H9 (cell line): Measurements from ENCODE around the gene LGALS3. TPM values are rescaled to one million over a fixed set of nuclear protein-coding genes. Genes with fewer than 3 reads are reported as not detected.

ENCODE experiments used
- DNase-seq: peaks from one replicate; pipeline ENCODE4 v3.0.0-alpha.2; 2017
- H2AFZ ChIP-seq: one replicate; pipeline ENCODE4 v1.6.1; 2013; ENCODE audit warnings: mild to moderate bottlenecking, low read length, control low read depth, moderate library complexity
- H2AK5ac ChIP-seq: 2 replicates; pipeline ENCODE4 v1.6.1; 2013; ENCODE audit warnings: low read length, control low read depth, mixed read lengths; ENCODE audit not compliant: insufficient read length
- H2BK120ac ChIP-seq: one replicate; pipeline ENCODE4 v1.6.1; 2013; ENCODE audit warnings: low read depth, mild to moderate bottlenecking, low read length, control low read depth, inconsistent platforms; ENCODE audit not compliant: poor library complexity, severe bottlenecking
- H2BK12ac ChIP-seq: 2 replicates; pipeline ENCODE4 v1.6.1; 2013; ENCODE audit warnings: low read length, control low read depth, mixed read lengths, low read depth; ENCODE audit not compliant: insufficient read length
- H2BK15ac ChIP-seq: 2 replicates; pipeline ENCODE4 v1.6.1; 2013; ENCODE audit warnings: low read depth, low read length, control low read depth
- H2BK20ac ChIP-seq: one replicate; pipeline ENCODE4 v1.6.1; 2013; ENCODE audit warnings: low read depth, mild to moderate bottlenecking, low read length, control low read depth, inconsistent platforms; ENCODE audit not compliant: poor library complexity, severe bottlenecking
- H2BK5ac ChIP-seq: 2 replicates; pipeline ENCODE4 v1.6.1; 2013; ENCODE audit warnings: low read length, control low read depth, mixed read lengths; ENCODE audit not compliant: insufficient read length
- H3K14ac ChIP-seq: 2 replicates; pipeline ENCODE4 v1.6.1; 2013; ENCODE audit warnings: low read length, control low read depth; ENCODE audit not compliant: insufficient read depth
- H3K18ac ChIP-seq: 2 replicates; pipeline ENCODE4 v1.6.1; 2013; ENCODE audit warnings: low read depth, mild to moderate bottlenecking, mixed read lengths, low read length, control low read depth; ENCODE audit not compliant: insufficient read length
- H3K23ac ChIP-seq: 2 replicates; pipeline ENCODE4 v1.6.1; 2013; ENCODE audit warnings: low read length, control low read depth, mixed read lengths, low read depth; ENCODE audit not compliant: insufficient read length
- H3K23me2 ChIP-seq: 2 replicates; pipeline ENCODE4 v1.6.1; 2013; ENCODE audit warnings: low read depth, mild to moderate bottlenecking, mixed read lengths, low read length, control low read depth; ENCODE audit not compliant: insufficient read length, poor library complexity, severe bottlenecking
- H3K27ac ChIP-seq: 2 replicates; pipeline ENCODE4 v1.5.1; 2013; ENCODE audit warnings: low read length, control low read depth, mixed read lengths, low read depth; ENCODE audit not compliant: insufficient read length
- H3K27me3 ChIP-seq: 2 replicates; pipeline ENCODE4 v1.6.1; 2013; ENCODE audit warnings: low read length, control low read depth, inconsistent platforms; ENCODE audit not compliant: insufficient read depth
- H3K4ac ChIP-seq: 2 replicates; pipeline ENCODE4 v1.6.1; 2013; ENCODE audit warnings: low read depth, mild to moderate bottlenecking, control low read depth, inconsistent platforms, low read length, moderate library complexity
- H3K4me1 ChIP-seq: 2 replicates; pipeline ENCODE4 v1.6.1; 2013; ENCODE audit warnings: low read length, control low read depth, inconsistent platforms; ENCODE audit not compliant: insufficient read depth
- H3K4me2 ChIP-seq: 2 replicates; pipeline ENCODE4 v1.6.1; 2013; ENCODE audit warnings: low read length, control low read depth, mixed read lengths; ENCODE audit not compliant: insufficient read length, insufficient read depth
- H3K56ac ChIP-seq: 2 replicates; pipeline ENCODE4 v1.6.1; 2013; ENCODE audit warnings: low read depth, mild to moderate bottlenecking, mixed read lengths, low read length, control low read depth; ENCODE audit not compliant: insufficient read length
- H3K79me1 ChIP-seq: 2 replicates; pipeline ENCODE4 v1.6.1; 2013; ENCODE audit warnings: low read depth, mild to moderate bottlenecking, moderate library complexity, low read length, control low read depth, inconsistent platforms; ENCODE audit not compliant: insufficient read depth, poor library complexity, severe bottlenecking
- H3K79me2 ChIP-seq: 2 replicates; pipeline ENCODE4 v1.6.1; 2013; ENCODE audit warnings: low read length, control low read depth, inconsistent platforms; ENCODE audit not compliant: insufficient read depth
- H3K9ac ChIP-seq: 2 replicates; pipeline ENCODE4 v1.6.1; 2013; ENCODE audit warnings: low read length, control low read depth, mixed read lengths; ENCODE audit not compliant: insufficient read length; ENCODE audit errors: extremely low read depth
- H3K9me3 ChIP-seq: one replicate; pipeline ENCODE4 v1.6.1; 2013; ENCODE audit warnings: low read depth, low read length, inconsistent platforms; ENCODE audit not compliant: control insufficient read depth
- H3T11ph ChIP-seq: one replicate; pipeline ENCODE4 v1.6.1; 2013; ENCODE audit warnings: mild to moderate bottlenecking, low read length, control low read depth, inconsistent platforms
- H4K20me1 ChIP-seq: one replicate; pipeline ENCODE4 v1.6.1; 2013; ENCODE audit not compliant: control insufficient read depth, insufficient read length, insufficient read depth
- H4K5ac ChIP-seq: 2 replicates; pipeline ENCODE4 v1.6.1; 2013; ENCODE audit warnings: low read depth, mild to moderate bottlenecking, mixed read lengths, low read length, control low read depth; ENCODE audit not compliant: insufficient read length
- H4K8ac ChIP-seq: replicated peaks from 2 replicates; pipeline ENCODE4 v1.6.1; 2013; ENCODE audit warnings: low read length, control low read depth, mixed read lengths, low read depth; ENCODE audit not compliant: insufficient read length
- H4K91ac ChIP-seq: 2 replicates; pipeline ENCODE4 v1.6.1; 2013; ENCODE audit warnings: low read depth, mild to moderate bottlenecking, moderate library complexity, mixed read lengths, low read length, control low read depth; ENCODE audit not compliant: insufficient read length
- H3K27ac Mint-ChIP-seq, 3 experiments: 2 replicates in 2 of 3; 3 replicates in 1 of 3; pipeline ENCODE4 v1.8.0; 2020 to 2021; ENCODE audit warnings: mixed read lengths in 3 of 3, mild to moderate bottlenecking in 1 of 3, moderate library complexity in 1 of 3
- H3K27me3 Mint-ChIP-seq: 2 replicates; pipeline ENCODE4 v1.8.0; 2021; ENCODE audit warnings: low read depth, mild to moderate bottlenecking, moderate library complexity, mixed read lengths
- H3K36me3 Mint-ChIP-seq, 3 experiments: 2 replicates in 2 of 3; 3 replicates in 1 of 3; pipeline ENCODE4 v1.8.0; 2020 to 2021; ENCODE audit warnings: low read depth in 3 of 3, mixed read lengths in 3 of 3; ENCODE audit not compliant: insufficient read depth in 1 of 3
- H3K4me1 Mint-ChIP-seq, 2 experiments: 2 replicates each; pipeline ENCODE4 v1.8.0; 2020; ENCODE audit warnings: mixed read lengths in 2 of 2
- H3K4me3 Mint-ChIP-seq, 2 experiments: 2 replicates in 1 of 2; 3 replicates in 1 of 2; pipeline ENCODE4 v1.8.0; 2020 to 2021; ENCODE audit warnings: mild to moderate bottlenecking in 2 of 2, mixed read lengths in 2 of 2, moderate library complexity in 1 of 2
- H3K9me3 Mint-ChIP-seq, 2 experiments: 2 replicates in 1 of 2; 3 replicates in 1 of 2; pipeline ENCODE4 v1.8.0; 2020; ENCODE audit warnings: mild to moderate bottlenecking in 2 of 2, mixed read lengths in 2 of 2, moderate library complexity in 1 of 2
- CTCF ChIP-seq: fragments of 200-600 bp; sonication (generic); conservative IDR thresholded peaks from 3 replicates; pipeline ENCODE4 v1.8.0; 2021; ENCODE audit warnings: antibody characterized with exemption, mild to moderate bottlenecking
- total RNA-seq: library from RNA; stranded (reverse); gene quantifications from 2 replicates; pipeline ENCODE4 v1.2.1, GENCODE V29; 2021

Gene LGALS3
- total RNA-seq, 1 experiment from 2014 or later, result 4.0 TPM

GRCh38 chr14:55160989-55161388, 31.9 kb downstream of the LGALS3 start:
- Histone ChIP-seq H2BK12ac (no peak overlapping the region), H3K23me2 (no peaks in the 10 kb centered on the region), H2BK5ac (no peak overlapping the region), H3T11ph (no peak overlapping the region), H2BK120ac (no peak overlapping the region), H3K4me1 (no peaks in the 10 kb centered on the region), H3K27ac (no peak overlapping the region), H2AFZ (no peak overlapping the region), H2BK20ac (no peak overlapping the region), H3K9me3 (no peaks in the 10 kb centered on the region), H3K14ac (no peak overlapping the region), H3K79me1 (no peaks in the 10 kb centered on the region), H3K9ac (no peak overlapping the region), H3K18ac (no peak overlapping the region), H4K5ac (no peak overlapping the region), H3K4me2 (no peak overlapping the region), H4K91ac (no peak overlapping the region), H2AK5ac (no peak overlapping the region), H3K79me2 (no peaks in the 10 kb centered on the region), H3K4ac (no peak overlapping the region), H3K23ac (no peak overlapping the region), H4K20me1 (no peaks in the 10 kb centered on the region), H4K8ac (no peak overlapping the region), H3K56ac (no peak overlapping the region), H3K27me3 (no peaks in the 10 kb centered on the region), H2BK15ac (no peak overlapping the region)
- Mint-ChIP-seq H3K27me3 (no peaks in the 10 kb centered on the region), H3K27ac (no peak overlapping the region), H3K36me3 (peaks cover 43 to 76% (median 75%) of the 10 kb centered on the region in 3 experiments; a peak in 6 of 7 replicates), H3K9me3 (no peaks in the 10 kb centered on the region), H3K4me3 (no peak overlapping the region), H3K4me1 (no peaks in the 10 kb centered on the region)
- peak; percentile 57 for TF ChIP-seq CTCF
- no peak for DNase-seq
